Suprapubic skin (tissue), 4 donors: ENCODE measurements around the gene KRTAP1-5.

Source experiments
- CTCF ChIP-seq, 2 donors: fragments of 200-600 bp in 1 of 2; fragments of 450-650 bp in 1 of 2; sonication (generic) in 1 of 2; IDR thresholded peaks; one replicate each; pipeline ENCODE4 v1.5.1; 2016 to 2019; ENCODE audit warnings: antibody characterized with exemption in 2 of 2, mild to moderate bottlenecking in 1 of 2, moderate library complexity in 1 of 2
- EP300 ChIP-seq: sonication (generic); formaldehyde crosslinking; IDR thresholded peaks from one replicate; pipeline ENCODE4 v1.6.1; 2017; ENCODE audit warnings: antibody characterized with exemption
- POLR2A ChIP-seq, 2 donors: fragments of 450-650 bp; IDR thresholded peaks; one replicate each; pipeline ENCODE4 v1.6.1; 2017; ENCODE audit warnings: antibody characterized with exemption in 2 of 2, mild to moderate bottlenecking in 2 of 2, moderate library complexity in 2 of 2
- POLR2AphosphoS5 ChIP-seq, 3 donors: sonication (generic); formaldehyde crosslinking; IDR thresholded peaks; one replicate each; pipeline ENCODE4 v1.6.1; 2017; ENCODE audit warnings: antibody characterized with exemption in 3 of 3

DNA sequence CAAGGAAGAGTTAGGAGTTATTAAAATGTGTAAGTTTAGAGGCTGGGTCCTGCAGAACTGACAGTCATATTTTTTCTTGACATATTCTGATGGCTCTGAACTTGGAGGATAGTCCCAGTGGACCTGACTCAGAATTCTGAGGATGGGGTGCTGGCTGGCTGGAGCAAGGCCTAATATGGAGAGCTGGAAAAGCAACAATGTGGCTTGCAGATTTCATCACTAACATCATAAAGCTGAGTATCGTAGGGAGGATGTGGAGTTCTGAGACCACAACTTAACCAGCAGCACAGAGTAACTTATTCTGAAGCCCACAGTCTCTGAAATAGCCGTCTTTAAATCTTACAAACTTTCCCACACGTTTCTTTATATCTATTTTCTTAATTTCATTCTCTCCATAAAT, 2.3 kb downstream of the KRTAP1-5 start:
- no peak for TF ChIP-seq CTCF (IDR thresholded peaks at IDR 0.05)
- no peak for TF ChIP-seq EP300
- no peak for TF ChIP-seq POLR2AphosphoS5 (IDR thresholded peaks at IDR 0.05)
- TF ChIP-seq POLR2A (IDR thresholded peaks at IDR 0.05), result no peak
